Activated CD4-positive, alpha-beta memory T cell treated with anti-CD3 and anti-CD28 coated beads for 36 hours (primary cell): ENCODE data around the gene CCNY. TPM values are rescaled to one million over a fixed set of nuclear protein-coding genes. Genes with fewer than 3 reads are reported as not detected.

Source experiments
- CTCF ChIA-PET: fragments of 350-600 bp; sonication (Branson Sonifier 250); formaldehyde crosslinking; loops from one replicate; lab custom pipeline; 2021; ENCODE audit warnings: antibody characterized with exemption, inconsistent platforms; lab: Charles Lee
- POLR2A ChIA-PET: fragments of 350-600 bp; sonication (Branson Sonifier 250); formaldehyde crosslinking; loops from one replicate; lab custom pipeline; 2021; ENCODE audit warnings: antibody characterized with exemption; lab: Charles Lee
- DNase-seq: peaks from one replicate; pipeline ENCODE4 v3.0.0-alpha.2; 2020
- H3K27ac Mint-ChIP-seq: one replicate; pipeline ENCODE4 v1.8.0; 2021; ENCODE audit warnings: mixed read lengths
- H3K27me3 Mint-ChIP-seq: one replicate; pipeline ENCODE4 v1.8.0; 2021; ENCODE audit warnings: mixed read lengths
- H3K36me3 Mint-ChIP-seq: one replicate; pipeline ENCODE4 v1.8.0; 2021; ENCODE audit warnings: mixed read lengths
- H3K4me1 Mint-ChIP-seq: one replicate; pipeline ENCODE4 v1.8.0; 2021; ENCODE audit warnings: low read depth, mixed read lengths
- H3K4me3 Mint-ChIP-seq: one replicate; pipeline ENCODE4 v1.8.0; 2021; ENCODE audit warnings: mild to moderate bottlenecking, mixed read lengths
- H3K9me3 Mint-ChIP-seq: one replicate; pipeline ENCODE4 v1.8.0; 2021; ENCODE audit warnings: mixed read lengths
- intact Hi-C: fragments of 100-400 bp; cut with micrococcal nuclease; formaldehyde crosslinking; loops from one replicate; pipeline ENCODE4 v1.15.1; 2023
- total RNA-seq, 2 experiments: library from RNA; stranded (reverse); gene quantifications; one replicate each; pipeline ENCODE4 v1.2.3, GENCODE V29; 2021

The CCNY gene
- total RNA-seq, 2 experiments from 2014 or later: 34.6 to 36.2 TPM

DNA sequence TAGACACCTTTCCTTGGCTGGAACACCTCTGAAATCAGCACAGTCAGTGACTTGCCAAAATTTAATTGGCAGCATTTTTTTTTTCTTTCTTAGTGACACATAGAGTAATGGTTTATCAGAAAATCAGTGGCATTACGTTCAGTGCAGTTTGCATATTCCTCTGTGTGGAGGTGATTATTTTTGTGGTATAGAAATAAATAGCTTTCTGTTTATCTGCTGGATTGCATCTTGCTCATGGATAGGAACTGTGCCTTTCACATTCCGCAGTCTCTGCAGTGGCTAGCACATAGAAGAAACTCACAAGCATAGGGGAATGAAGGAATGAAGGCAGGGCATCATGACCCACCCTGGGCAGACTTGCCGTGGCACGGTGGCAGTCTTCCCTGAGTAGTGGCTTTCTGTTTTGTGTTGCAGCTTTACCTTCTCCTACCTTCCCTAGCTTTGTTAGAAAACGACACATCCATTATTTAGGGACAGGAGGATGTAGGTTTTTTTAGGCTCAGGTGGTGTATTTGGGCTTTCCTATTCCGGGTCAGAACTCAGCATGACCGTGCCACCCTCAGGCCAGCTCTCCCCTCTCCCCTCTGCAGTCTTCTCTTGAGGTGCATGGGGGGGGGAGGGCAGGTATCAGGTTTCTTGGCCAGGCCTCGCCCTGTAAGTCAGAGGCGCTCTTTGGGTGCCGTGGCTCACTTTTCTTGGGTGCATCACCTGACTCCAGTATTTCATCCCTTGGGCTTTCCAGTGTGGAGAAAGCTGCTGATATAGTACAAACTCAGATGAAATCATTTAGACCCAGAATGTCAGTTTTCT is 156.3 kb downstream of the CCNY start:
- no peak for DNase-seq
- Mint-ChIP-seq H3K27me3 (no peaks in the 10 kb centered on the region), H3K9me3 (no peaks in the 10 kb centered on the region), H3K36me3 (peaks cover 3% of the 10 kb centered on the region), H3K27ac (no peak overlapping the region), H3K4me3 (no peak overlapping the region), H3K4me1 (peaks cover 34% of the 10 kb centered on the region)
- ChIA-PET POLR2A (no interaction called here), CTCF (interaction anchor here (0.8 kb wide), 1 partner anchor 71 kb away, joined by 3 read pairs; no protein-coding TSS in a partner anchor)
- intact Hi-C loops: no loop called here

DNA sequence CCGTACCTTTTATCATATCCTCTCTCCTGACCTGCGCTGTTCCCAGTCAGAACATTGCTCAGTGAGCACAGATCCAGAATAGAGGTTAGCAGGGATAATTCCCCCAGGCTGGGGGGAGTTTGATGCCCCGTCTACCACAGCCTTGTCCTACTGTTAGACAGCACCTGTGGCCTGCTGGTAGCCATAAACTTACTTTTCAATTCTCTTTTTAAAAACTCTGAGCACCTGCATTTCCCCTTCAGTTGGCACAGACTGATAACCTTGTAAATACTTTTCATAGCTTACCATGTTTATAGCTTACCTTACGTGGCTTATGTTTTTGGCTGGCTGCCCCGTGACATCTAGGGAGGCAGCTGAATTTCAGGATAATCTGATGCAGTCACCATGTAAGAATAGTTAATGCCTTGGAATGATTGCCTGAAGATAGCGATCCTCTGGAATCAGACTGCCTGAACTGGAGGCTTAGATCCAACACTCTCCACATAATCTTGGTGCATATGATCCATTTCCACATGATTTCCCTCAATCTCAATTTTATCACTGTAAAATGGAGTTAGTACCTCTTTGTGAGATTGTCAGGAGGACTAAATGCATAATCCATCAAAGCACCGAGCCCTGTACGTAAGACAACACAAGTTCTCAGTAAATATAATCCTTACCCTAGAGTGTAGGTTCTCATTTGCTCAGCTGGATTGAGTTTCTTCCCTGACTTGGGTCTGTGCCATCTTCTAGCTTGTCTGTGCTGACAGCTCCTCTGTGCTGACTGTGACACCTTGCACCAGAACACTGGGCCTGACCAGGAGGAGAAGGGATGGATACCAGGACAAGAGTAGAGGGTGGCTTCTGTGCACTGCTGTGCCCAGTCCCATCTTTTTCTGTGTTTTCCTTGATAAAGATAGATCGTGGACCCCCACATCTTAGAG is 157.1 kb downstream of the CCNY start:
- H3K36me3 Mint-ChIP-seq: peaks cover 2% of the 10 kb centered on the region
- H3K4me3 Mint-ChIP-seq: no peak overlapping the region
- H3K27me3 Mint-ChIP-seq: no peaks in the 10 kb centered on the region
- H3K27ac Mint-ChIP-seq: no peak overlapping the region
- POLR2A ChIA-PET: no interaction called here
- CTCF ChIA-PET: no interaction called here
- H3K9me3 Mint-ChIP-seq: no peaks in the 10 kb centered on the region
- intact Hi-C loops: no loop called here
- DNase-seq: no peak
- peaks cover 38% of the 10 kb centered on the region for H3K4me1 Mint-ChIP-seq

GRCh38 chr10:35495521-35496119 is 159.3 kb downstream of the CCNY start:
- ChIA-PET POLR2A (no interaction called here), CTCF (interaction anchor here (0.7 kb wide), 1 partner anchor 300 kb away, joined by 3 read pairs; no protein-coding TSS in a partner anchor)
- no peak overlapping the region for H3K4me3 Mint-ChIP-seq
- DNase-seq: no peak
- no peaks in the 10 kb centered on the region for H3K27me3 Mint-ChIP-seq
- intact Hi-C loops: no loop called here
- no peak overlapping the region for H3K27ac Mint-ChIP-seq
- H3K4me1 Mint-ChIP-seq: peaks cover 49% of the 10 kb centered on the region
- H3K36me3 Mint-ChIP-seq: no peaks in the 10 kb centered on the region
- no peaks in the 10 kb centered on the region for H3K9me3 Mint-ChIP-seq

- H3K4me3 Mint-ChIP-seq: no peak overlapping the region
- no peak overlapping the region for H3K27ac Mint-ChIP-seq
- peaks cover 40% of the 10 kb centered on the region for H3K4me1 Mint-ChIP-seq
- CTCF ChIA-PET: no interaction called here
- H3K36me3 Mint-ChIP-seq: peaks cover 7% of the 10 kb centered on the region
- H3K27me3 Mint-ChIP-seq: no peaks in the 10 kb centered on the region
- POLR2A ChIA-PET: no interaction called here
- no peaks in the 10 kb centered on the region for H3K9me3 Mint-ChIP-seq
- DNase-seq: no peak
- intact Hi-C loops: no loop called here
These were observed 161.6 kb downstream of the CCNY start for GRCh38 chr10:35497909-35498308.

GRCh38 chr10:35498693-35499092 is 162.4 kb downstream of the CCNY start:
- ChIA-PET CTCF (no interaction called here), POLR2A (no interaction called here)
- Mint-ChIP-seq H3K36me3 (peaks cover 7% of the 10 kb centered on the region), H3K27me3 (no peaks in the 10 kb centered on the region), H3K27ac (no peak overlapping the region), H3K4me1 (peaks cover 36% of the 10 kb centered on the region), H3K9me3 (no peaks in the 10 kb centered on the region), H3K4me3 (no peak overlapping the region)
- intact Hi-C loops: no loop called here
- DNase-seq: no peak

GRCh38 chr10:35501923-35502322 is 165.6 kb downstream of the CCNY start:
- ChIA-PET POLR2A (no interaction called here), CTCF (no interaction called here)
- intact Hi-C loops: no loop called here
- peaks cover 8% of the 10 kb centered on the region for H3K36me3 Mint-ChIP-seq
- no peaks in the 10 kb centered on the region for H3K27me3 Mint-ChIP-seq
- peaks cover 22% of the 10 kb centered on the region for H3K4me1 Mint-ChIP-seq
- H3K9me3 Mint-ChIP-seq: no peaks in the 10 kb centered on the region
- no peak overlapping the region for H3K4me3 Mint-ChIP-seq
- no peak for DNase-seq
- H3K27ac Mint-ChIP-seq: no peak overlapping the region

- intact Hi-C loops: no loop called here
These were observed 166.4 kb downstream of the CCNY start for GRCh38 chr10:35502692-35503091.

GRCh38 chr10:35503578-35503977 is 167.3 kb downstream of the CCNY start:
- ChIA-PET CTCF (no interaction called here), POLR2A (no interaction called here)
- Mint-ChIP-seq H3K36me3 (peaks cover 8% of the 10 kb centered on the region), H3K27ac (no peak overlapping the region), H3K4me1 (peaks cover 17% of the 10 kb centered on the region), H3K27me3 (no peaks in the 10 kb centered on the region), H3K4me3 (no peak overlapping the region), H3K9me3 (no peaks in the 10 kb centered on the region)
- DNase-seq: no peak
- intact Hi-C loops: no loop called here

More at GRCh38 chr10:35502692-35503091, 166.4 kb downstream of the CCNY start:
- Mint-ChIP-seq H3K4me1 (peaks cover 22% of the 10 kb centered on the region), H3K4me3 (no peak overlapping the region), H3K9me3 (no peaks in the 10 kb centered on the region), H3K27me3 (no peaks in the 10 kb centered on the region), H3K36me3 (peaks cover 8% of the 10 kb centered on the region), H3K27ac (no peak overlapping the region)
- CTCF ChIA-PET: no interaction called here
- DNase-seq: no peak
- POLR2A ChIA-PET: no interaction called here

DNA sequence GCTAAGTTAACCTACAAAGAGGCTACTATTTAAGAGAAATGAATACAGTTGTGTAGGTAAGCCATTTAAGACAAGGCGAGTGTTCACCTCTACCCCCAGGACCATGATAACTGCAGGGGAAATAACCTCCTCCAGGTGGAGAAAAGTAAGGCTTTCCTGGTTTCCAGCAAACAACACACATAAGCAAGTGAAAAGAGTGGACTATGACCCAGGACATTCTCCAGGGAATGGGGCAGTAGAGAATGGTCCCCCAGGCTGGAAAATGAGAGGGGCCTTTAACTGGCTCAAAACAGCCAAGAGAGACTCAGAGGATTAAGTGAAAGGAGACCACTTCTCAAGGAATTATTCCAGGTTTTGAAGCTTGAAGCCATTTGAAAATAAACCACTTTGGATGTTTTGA is 167.8 kb downstream of the CCNY start:
- Mint-ChIP-seq H3K27me3 (no peaks in the 10 kb centered on the region), H3K4me1 (peaks cover 11% of the 10 kb centered on the region), H3K27ac (no peak overlapping the region), H3K4me3 (no peak overlapping the region), H3K36me3 (peaks cover 8% of the 10 kb centered on the region), H3K9me3 (no peaks in the 10 kb centered on the region)
- intact Hi-C loops: no loop called here
- DNase-seq: no peak
- POLR2A ChIA-PET: no interaction called here
- CTCF ChIA-PET: no interaction called here

DNA sequence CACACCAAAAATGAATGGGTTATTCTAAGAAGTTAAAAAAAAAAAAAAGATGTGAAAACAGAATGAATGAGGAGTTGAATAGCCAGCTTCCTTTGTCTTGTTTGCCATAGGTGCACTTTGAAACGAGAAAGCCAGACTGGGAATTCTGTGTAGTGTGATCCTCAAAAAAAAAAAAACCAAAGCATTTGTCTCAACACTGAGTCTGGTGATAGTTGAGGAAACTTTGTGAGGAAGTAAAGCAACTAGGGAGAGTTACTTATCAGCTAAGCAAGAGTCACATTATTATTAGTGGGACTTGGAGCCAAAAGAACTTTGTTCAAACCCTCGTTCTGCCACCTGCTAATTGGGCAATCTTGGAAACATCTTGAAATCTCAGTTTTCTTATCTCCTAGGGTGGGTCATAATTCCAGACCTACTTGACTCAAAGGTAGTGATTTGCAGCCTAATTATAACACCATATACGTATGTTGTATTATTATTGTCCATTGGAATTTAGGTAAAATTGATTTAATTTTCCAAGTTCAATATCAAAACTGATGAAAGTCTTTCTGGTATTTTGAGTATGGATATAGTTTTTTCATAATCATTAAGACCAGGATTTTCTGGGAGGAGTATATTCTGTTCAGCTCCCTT is 169.0 kb downstream of the CCNY start:
- H3K9me3 Mint-ChIP-seq: no peaks in the 10 kb centered on the region
- peaks cover 10% of the 10 kb centered on the region for H3K36me3 Mint-ChIP-seq
- no peak overlapping the region for H3K27ac Mint-ChIP-seq
- intact Hi-C loops: no loop called here
- peaks cover 7% of the 10 kb centered on the region for H3K4me1 Mint-ChIP-seq
- ChIA-PET POLR2A (no interaction called here), CTCF (interaction anchor here (0.7 kb wide), 1 partner anchor 284 kb away, joined by 3 read pairs; no protein-coding TSS in a partner anchor)
- no peaks in the 10 kb centered on the region for H3K27me3 Mint-ChIP-seq
- no peak for DNase-seq
- H3K4me3 Mint-ChIP-seq: no peak overlapping the region

GRCh38 chr10:35506741-35507140 is 170.4 kb downstream of the CCNY start:
- Mint-ChIP-seq H3K9me3 (no peaks in the 10 kb centered on the region), H3K4me3 (no peak overlapping the region), H3K27me3 (no peaks in the 10 kb centered on the region), H3K27ac (no peak overlapping the region), H3K4me1 (peaks cover 7% of the 10 kb centered on the region), H3K36me3 (peaks cover 14% of the 10 kb centered on the region)
- ChIA-PET POLR2A (no interaction called here), CTCF (no interaction called here)
- no peak for DNase-seq
- intact Hi-C loops: no loop called here
